HCT116 (cell line): Measurements from ENCODE around the gene GPRC5A. TPM values are rescaled to one million over a fixed set of nuclear protein-coding genes. Genes with fewer than 3 reads are reported as not detected.

Experiments used
- ATAC-seq: fragments of 200-7000 bp; cut with Tn5 transposase; 2 replicates; pipeline ENCODE4 v1.9.1; 2020; ENCODE audit warnings: mild to moderate bottlenecking, moderate library complexity
- BruUV-seq: library from RNA; stranded (reverse); fragments of 400-500 nt; replicated peaks from 2 replicates; lab custom pipeline; 2021; lab: Mats Ljungman, UMichigan
- CTCF ChIA-PET: fragments of 300-600 bp; sonication (Branson Sonifier 250); formaldehyde crosslinking; loops from one replicate; lab custom pipeline; 2021; ENCODE audit warnings: antibody characterized with exemption; lab: Charles Lee
- POLR2A ChIA-PET: fragments of 300-600, 350-600 bp; sonication (Branson Sonifier 250); formaldehyde crosslinking; loops from one replicate; lab custom pipeline; 2021; ENCODE audit warnings: antibody characterized with exemption; lab: Charles Lee
- RAD21 ChIA-PET, 2 experiments: fragments of 300-600 bp; sonication (Branson Sonifier 250); formaldehyde crosslinking; loops; one replicate each; lab custom pipeline; 2023; ENCODE audit warnings: low total read pairs in 2 of 2; ENCODE audit not compliant: uncharacterized antibody in 2 of 2, unreplicated experiment in 2 of 2, low non-redundant PET in 1 of 2; lab: Charles Lee
- DNase-seq: peaks from one replicate; pipeline ENCODE4 v3.0.0-alpha.2; 2010; ENCODE audit warnings: low read depth, low spot score
- H2AFZ ChIP-seq: fragments of 200-600 bp; shearing (Covaris generic), sonication (generic); 2 replicates; pipeline ENCODE4 v1.6.1; 2017; ENCODE audit warnings: low read depth, mixed run types, mixed read lengths, antibody characterized with exemption, low read length; ENCODE audit not compliant: poor library complexity, severe bottlenecking
- H3K27ac ChIP-seq: 2 replicates; pipeline ENCODE4 v1.5.1; 2012; ENCODE audit warnings: low read depth, low read length
- H3K27me3 ChIP-seq: fragments of 200-600 bp; sonication (generic); 2 replicates; pipeline ENCODE4 v1.6.1; 2016; ENCODE audit warnings: mixed run types, low read length, mixed read lengths; ENCODE audit not compliant: insufficient read depth
- H3K36me3 ChIP-seq, 2 experiments: fragments of 200-500 bp in 1 of 2; fragments of 200-600 bp in 1 of 2; sonication (Bioruptor generic) in 1 of 2; sonication (generic) in 1 of 2; 2 replicates each; pipeline versions ENCODE4 v1.5.1 to v1.6.1; 2014 to 2016; ENCODE audit warnings: low read length in 2 of 2, inconsistent platforms in 1 of 2, mixed read lengths in 1 of 2, mixed run types in 1 of 2; ENCODE audit not compliant: insufficient read depth in 2 of 2, control insufficient read depth in 1 of 2
- H3K4me1 ChIP-seq, 2 experiments: fragments of 200-600 bp in 1 of 2; sonication (generic) in 1 of 2; 2 replicates each; pipeline versions ENCODE4 v1.5.1 to v1.6.1; 2012 to 2017; ENCODE audit warnings: low read length in 2 of 2, inconsistent platforms in 1 of 2, mild to moderate bottlenecking in 1 of 2, mixed read lengths in 1 of 2, mixed run types in 1 of 2, moderate library complexity in 1 of 2; ENCODE audit not compliant: insufficient read depth in 2 of 2, control insufficient read depth in 1 of 2
- H3K4me2 ChIP-seq: fragments of 200-600 bp; sonication (generic); 2 replicates; pipeline ENCODE4 v1.6.1; 2017; ENCODE audit warnings: mixed run types, low read length, mixed read lengths
- H3K4me3 ChIP-seq, 2 experiments: fragments of 200-600 bp in 1 of 2; sonication (generic) in 1 of 2; replicated peaks in 1 of 2; 2 replicates each; pipeline ENCODE4 v1.5.1; 2011 to 2016; ENCODE audit warnings: low read length in 2 of 2, control low read depth in 1 of 2, low read depth in 1 of 2, mild to moderate bottlenecking in 1 of 2, mixed read lengths in 1 of 2, mixed run types in 1 of 2
- H3K79me2 ChIP-seq: fragments of 200-600 bp; sonication (generic); 2 replicates; pipeline ENCODE4 v1.6.1; 2017; ENCODE audit warnings: mild to moderate bottlenecking, mixed run types, low read length, moderate library complexity, mixed read lengths; ENCODE audit not compliant: insufficient read depth
- H3K9ac ChIP-seq: fragments of 200-600 bp; sonication (generic); 2 replicates; pipeline ENCODE4 v1.6.1; 2016; ENCODE audit warnings: low read length, mixed read lengths
- H3K9me2 ChIP-seq: fragments of 200-600 bp; sonication (generic), shearing (Covaris generic); 2 replicates; pipeline ENCODE4 v1.6.1; 2017; ENCODE audit warnings: mixed run types, mild to moderate bottlenecking, moderate library complexity; ENCODE audit not compliant: insufficient read depth
- H3K9me3 ChIP-seq, 2 experiments: fragments of 200-500 bp in 1 of 2; fragments of 200-600 bp in 1 of 2; sonication (Bioruptor generic) in 1 of 2; sonication (generic) in 1 of 2; 2 replicates each; pipeline ENCODE4 v1.6.1; 2014 to 2017; ENCODE audit warnings: low read length in 2 of 2, mixed read lengths in 2 of 2, inconsistent platforms in 1 of 2, low read depth in 1 of 2, mild to moderate bottlenecking in 1 of 2, mixed run types in 1 of 2, moderate library complexity in 1 of 2; ENCODE audit not compliant: control insufficient read depth in 1 of 2, insufficient read depth in 1 of 2
- H4K20me1 ChIP-seq: fragments of 200-600 bp; sonication (generic), shearing (Covaris generic); 2 replicates; pipeline ENCODE4 v1.6.1; 2017; ENCODE audit warnings: mixed run types, mild to moderate bottlenecking, moderate library complexity; ENCODE audit not compliant: insufficient read depth
- CEBPB ChIP-seq: IDR thresholded peaks from 2 replicates; pipeline ENCODE4 v1.6.1; 2012; ENCODE audit warnings: low read depth
- CTCF ChIP-seq, 3 experiments: fragments of 200-600 bp in 1 of 3; sonication (generic) in 1 of 3; IDR thresholded peaks in 2 of 3; conservative IDR thresholded peaks in 1 of 3; 2 replicates each; pipeline ENCODE4 v1.5.1; 2012 to 2017; ENCODE audit warnings: low read depth in 2 of 3, low read length in 2 of 3, antibody characterized with exemption in 1 of 3, borderline replicate concordance in 1 of 3, control low read depth in 1 of 3, mild to moderate bottlenecking in 1 of 3, mixed read lengths in 1 of 3, mixed run types in 1 of 3, moderate library complexity in 1 of 3; ENCODE audit not compliant: insufficient read depth in 1 of 3
- EGR1 ChIP-seq: IDR thresholded peaks from 2 replicates; pipeline ENCODE4 v1.6.1; 2012; ENCODE audit warnings: low read depth
- ELF1 ChIP-seq: IDR thresholded peaks from 2 replicates; pipeline ENCODE4 v1.6.1; 2012; ENCODE audit warnings: low read depth, borderline replicate concordance
- EZH2 ChIP-seq: fragments of 200-600 bp; sonication (generic); IDR thresholded peaks from 2 replicates; pipeline ENCODE4 v1.6.1; 2017; ENCODE audit warnings: antibody characterized with exemption, mixed run types
- FOSL1 ChIP-seq: IDR thresholded peaks from 2 replicates; pipeline ENCODE4 v1.6.1; 2012; ENCODE audit warnings: low read depth
- JUND ChIP-seq: IDR thresholded peaks from 2 replicates; pipeline ENCODE4 v1.6.1; 2012
- MAX ChIP-seq: IDR thresholded peaks from 2 replicates; pipeline ENCODE4 v1.6.1; 2012
- POLR2A ChIP-seq: IDR thresholded peaks from 2 replicates; pipeline ENCODE4 v1.7.0; 2011; ENCODE audit warnings: borderline replicate concordance; ENCODE audit not compliant: insufficient read depth, insufficient read length; ENCODE audit errors: extremely low read depth
- POLR2AphosphoS5 ChIP-seq: IDR thresholded peaks from 2 replicates; pipeline ENCODE4 v1.6.1; 2011; ENCODE audit warnings: mild to moderate bottlenecking, low read depth, low read length, moderate library complexity
- RAD21 ChIP-seq: IDR thresholded peaks from 2 replicates; pipeline ENCODE4 v1.6.1; 2012; ENCODE audit warnings: low read depth, mild to moderate bottlenecking
- SIN3A ChIP-seq: IDR thresholded peaks from 2 replicates; pipeline ENCODE4 v1.6.1; 2012; ENCODE audit warnings: low read depth
- SP1 ChIP-seq: IDR thresholded peaks from 2 replicates; pipeline ENCODE4 v1.6.1; 2012; ENCODE audit warnings: low read depth
- SRF ChIP-seq: IDR thresholded peaks from 2 replicates; pipeline ENCODE4 v1.6.1; 2012; ENCODE audit warnings: low read depth
- TCF7L2 ChIP-seq: IDR thresholded peaks from 2 replicates; pipeline ENCODE4 v1.7.0; 2011; ENCODE audit warnings: borderline replicate concordance, inconsistent platforms; ENCODE audit not compliant: insufficient read depth, insufficient read length; ENCODE audit errors: extremely low read depth
- YY1 ChIP-seq: IDR thresholded peaks from 2 replicates; pipeline ENCODE4 v1.6.1; 2011; ENCODE audit warnings: low read length, low read depth, moderate library complexity, mild to moderate bottlenecking; ENCODE audit not compliant: insufficient replicate concordance; ENCODE audit errors: extremely low read depth
- ZFX ChIP-seq: fragments of 450-650 bp; IDR thresholded peaks from 2 replicates; pipeline ENCODE4 v1.6.1; 2017
- intact Hi-C: fragments of 100-400 bp; cut with micrococcal nuclease; formaldehyde crosslinking; loops from 2 replicates; pipeline ENCODE4 v1.10.0; 2022
- total RNA-seq: library from RNA; stranded (reverse); gene quantifications from one replicate; pipeline ENCODE4 v1.2.1, GENCODE V29; 2021; ENCODE audit not compliant: unreplicated experiment
- TF ChIP-seq, protein P1 (sequence below): IDR thresholded peaks from 2 replicates; pipeline ENCODE4 v1.6.1; 2011; ENCODE audit warnings: mild to moderate bottlenecking, low read length, moderate library complexity; ENCODE audit not compliant: insufficient replicate concordance; ENCODE audit errors: extremely low read depth
- TF ChIP-seq, protein P2 (sequence below): IDR thresholded peaks from 2 replicates; pipeline ENCODE4 v1.6.1; 2012; ENCODE audit warnings: low read depth
- TF ChIP-seq, protein P3 (sequence below): IDR thresholded peaks from 2 replicates; pipeline ENCODE4 v1.6.1; 2012

Gene GPRC5A
- total RNA-seq, 1 experiment from 2014 or later, result 305 TPM

DNA sequence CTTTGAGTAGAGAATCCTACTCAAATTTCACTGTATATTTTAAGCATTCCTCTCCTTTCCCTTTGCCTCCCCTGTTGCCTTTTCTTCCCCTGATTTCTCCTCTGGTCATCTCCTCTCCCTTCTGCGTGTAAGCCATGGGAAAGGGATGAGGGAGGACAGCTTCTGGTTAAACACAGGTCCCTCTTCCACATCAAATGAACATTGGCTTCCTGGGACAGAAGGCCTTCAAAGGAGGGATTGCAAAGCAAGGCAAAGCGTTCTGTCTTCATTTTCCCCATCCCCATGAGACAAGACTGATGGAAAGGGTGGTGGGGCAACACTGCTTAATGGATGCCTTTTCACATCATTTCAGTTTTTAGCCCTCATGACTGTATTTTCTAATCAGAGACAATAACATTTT lies 26.2 kb downstream of the GPRC5A start:
- TF ChIP-seq YY1 (no peak), MAX (no peak), TCF7L2 (no peak), EGR1 (no peak), ELF1 (no peak), POLR2A (no peak), RAD21 (no peak), FOSL1 (no peak), SP1 (no peak), JUND (no peak), POLR2AphosphoS5 (no peak; the same call in 1 of the 2 replicates), SIN3A (no peak), CTCF (IDR thresholded peaks at IDR 0.05 in 2 of 3, conservative IDR thresholded peaks at IDR 0.05 in 1 of 3; ENCODE audit: borderline replicate concordance in 1 of 3, insufficient read depth in 1 of 3, low read depth in 2 of 3, low read length in 2 of 3) (no peak), EZH2 (no peak), SRF (no peak), CEBPB (no peak), ZFX (no peak)
- TF ChIP-seq, protein P1, sequence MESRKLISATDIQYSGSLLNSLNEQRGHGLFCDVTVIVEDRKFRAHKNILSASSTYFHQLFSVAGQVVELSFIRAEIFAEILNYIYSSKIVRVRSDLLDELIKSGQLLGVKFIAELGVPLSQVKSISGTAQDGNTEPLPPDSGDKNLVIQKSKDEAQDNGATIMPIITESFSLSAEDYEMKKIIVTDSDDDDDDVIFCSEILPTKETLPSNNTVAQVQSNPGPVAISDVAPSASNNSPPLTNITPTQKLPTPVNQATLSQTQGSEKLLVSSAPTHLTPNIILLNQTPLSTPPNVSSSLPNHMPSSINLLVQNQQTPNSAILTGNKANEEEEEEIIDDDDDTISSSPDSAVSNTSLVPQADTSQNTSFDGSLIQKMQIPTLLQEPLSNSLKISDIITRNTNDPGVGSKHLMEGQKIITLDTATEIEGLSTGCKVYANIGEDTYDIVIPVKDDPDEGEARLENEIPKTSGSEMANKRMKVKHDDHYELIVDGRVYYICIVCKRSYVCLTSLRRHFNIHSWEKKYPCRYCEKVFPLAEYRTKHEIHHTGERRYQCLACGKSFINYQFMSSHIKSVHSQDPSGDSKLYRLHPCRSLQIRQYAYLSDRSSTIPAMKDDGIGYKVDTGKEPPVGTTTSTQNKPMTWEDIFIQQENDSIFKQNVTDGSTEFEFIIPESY, result no peak
- TF ChIP-seq, protein P2, sequence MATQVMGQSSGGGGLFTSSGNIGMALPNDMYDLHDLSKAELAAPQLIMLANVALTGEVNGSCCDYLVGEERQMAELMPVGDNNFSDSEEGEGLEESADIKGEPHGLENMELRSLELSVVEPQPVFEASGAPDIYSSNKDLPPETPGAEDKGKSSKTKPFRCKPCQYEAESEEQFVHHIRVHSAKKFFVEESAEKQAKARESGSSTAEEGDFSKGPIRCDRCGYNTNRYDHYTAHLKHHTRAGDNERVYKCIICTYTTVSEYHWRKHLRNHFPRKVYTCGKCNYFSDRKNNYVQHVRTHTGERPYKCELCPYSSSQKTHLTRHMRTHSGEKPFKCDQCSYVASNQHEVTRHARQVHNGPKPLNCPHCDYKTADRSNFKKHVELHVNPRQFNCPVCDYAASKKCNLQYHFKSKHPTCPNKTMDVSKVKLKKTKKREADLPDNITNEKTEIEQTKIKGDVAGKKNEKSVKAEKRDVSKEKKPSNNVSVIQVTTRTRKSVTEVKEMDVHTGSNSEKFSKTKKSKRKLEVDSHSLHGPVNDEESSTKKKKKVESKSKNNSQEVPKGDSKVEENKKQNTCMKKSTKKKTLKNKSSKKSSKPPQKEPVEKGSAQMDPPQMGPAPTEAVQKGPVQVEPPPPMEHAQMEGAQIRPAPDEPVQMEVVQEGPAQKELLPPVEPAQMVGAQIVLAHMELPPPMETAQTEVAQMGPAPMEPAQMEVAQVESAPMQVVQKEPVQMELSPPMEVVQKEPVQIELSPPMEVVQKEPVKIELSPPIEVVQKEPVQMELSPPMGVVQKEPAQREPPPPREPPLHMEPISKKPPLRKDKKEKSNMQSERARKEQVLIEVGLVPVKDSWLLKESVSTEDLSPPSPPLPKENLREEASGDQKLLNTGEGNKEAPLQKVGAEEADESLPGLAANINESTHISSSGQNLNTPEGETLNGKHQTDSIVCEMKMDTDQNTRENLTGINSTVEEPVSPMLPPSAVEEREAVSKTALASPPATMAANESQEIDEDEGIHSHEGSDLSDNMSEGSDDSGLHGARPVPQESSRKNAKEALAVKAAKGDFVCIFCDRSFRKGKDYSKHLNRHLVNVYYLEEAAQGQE, result no peak
- TF ChIP-seq, protein P3, sequence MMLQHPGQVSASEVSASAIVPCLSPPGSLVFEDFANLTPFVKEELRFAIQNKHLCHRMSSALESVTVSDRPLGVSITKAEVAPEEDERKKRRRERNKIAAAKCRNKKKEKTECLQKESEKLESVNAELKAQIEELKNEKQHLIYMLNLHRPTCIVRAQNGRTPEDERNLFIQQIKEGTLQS, result no peak
- H3K27me3 ChIP-seq, result no peaks in the 10 kb centered on the region
- H4K20me1 ChIP-seq, result peaks cover 13% of the 10 kb centered on the region; the same call in 1 of the 2 replicates
- POLR2A ChIA-PET, result no interaction called here
- RAD21 ChIA-PET, result no interaction called here
- no TSS peak for BruUV-seq
- intact Hi-C loops, result loop anchor here (5.0 kb wide), 1 partner anchor 125 kb away; no protein-coding TSS in a partner anchor
- H3K4me1 ChIP-seq, result peaks cover 0 to 30% of the 10 kb centered on the region in 2 experiments; a peak in 3 of 4 replicates
- H3K4me2 ChIP-seq, result no peak overlapping the region
- H3K4me3 ChIP-seq, result no peak overlapping the region
- H2AFZ ChIP-seq, result no peak overlapping the region
- H3K79me2 ChIP-seq, result peaks cover 47% of the 10 kb centered on the region
- CTCF ChIA-PET, result no interaction called here
- no peaks in the 10 kb centered on the region for H3K9me3 ChIP-seq
- peaks cover 33 to 50% of the 10 kb centered on the region in 2 experiments for H3K36me3 ChIP-seq
- no peak overlapping the region for H3K9ac ChIP-seq
- H3K27ac ChIP-seq, result no peak overlapping the region
- ATAC-seq (no peak), DNase-seq (no peak)
- H3K9me2 ChIP-seq, result no peaks in the 10 kb centered on the region
